HepG2 (cell line): Measurements from ENCODE around the gene MYCT1. TPM values are rescaled to one million over a fixed set of nuclear protein-coding genes. Genes with fewer than 3 reads are reported as not detected.

Source experiments
- ATAC-seq: fragments of 200-7000 bp; cut with Tn5 transposase; 3 replicates; pipeline ENCODE4 v1.9.1; 2020; ENCODE audit warnings: mild to moderate bottlenecking, moderate library complexity
- BruUV-seq: library from RNA; stranded (reverse); fragments of 400-500 nt; replicated peaks from 2 replicates; lab custom pipeline; 2021; lab: Mats Ljungman, UMichigan
- CTCF ChIA-PET: fragments of 300-600 bp; formaldehyde crosslinking; extraction: SDS; loops from one replicate; lab custom pipeline; 2021; ENCODE audit warnings: low total read pairs, inconsistent platforms, low intra/inter-chr PET ratio; lab: Yijun Ruan, JAX
- POLR2A ChIA-PET: fragments of 350-600 bp; sonication (Branson Sonifier 250); formaldehyde crosslinking; loops from one replicate; lab custom pipeline; 2020; ENCODE audit warnings: antibody characterized with exemption, inconsistent platforms; lab: Yijun Ruan, JAX
- DNase-seq: peaks from one replicate; pipeline ENCODE4 v3.0.0-alpha.2; 2015; ENCODE audit warnings: low spot score
- FAIRE-seq: peaks from 3 replicates; lab custom pipeline; 2011; peaks lifted over from hg19 to GRCh38; lab: Jason Lieb, UNC
- H2AFZ ChIP-seq: one replicate; pipeline ENCODE4 v1.6.1; 2011; ENCODE audit warnings: low read length, inconsistent platforms
- H3K27ac ChIP-seq: fragments of 300-600 bp; 3 replicates; pipeline ENCODE4 v1.8.0; 2011; ENCODE audit warnings: mixed run types, mild to moderate bottlenecking, mixed read lengths, low read length, inconsistent platforms; ENCODE audit not compliant: insufficient read depth; ENCODE audit errors: extremely low read length
- H3K27me3 ChIP-seq, 2 experiments: fragments of 200-600 bp in 1 of 2; 2 replicates in 1 of 2; 3 replicates in 1 of 2; pipeline versions ENCODE4 v1.6.0 to v1.8.0; 2011; ENCODE audit warnings: low read length in 2 of 2, mild to moderate bottlenecking in 2 of 2, moderate library complexity in 2 of 2, inconsistent platforms in 1 of 2; ENCODE audit not compliant: insufficient read depth in 2 of 2, control insufficient read depth in 1 of 2
- H3K36me3 ChIP-seq, 2 experiments: fragments of 200-600 bp in 1 of 2; replicated peaks in 1 of 2; 2 replicates in 1 of 2; 3 replicates in 1 of 2; pipeline versions ENCODE4 v1.5.1 to v1.8.0; 2011; ENCODE audit warnings: low read length in 2 of 2, inconsistent platforms in 1 of 2; ENCODE audit not compliant: insufficient read depth in 2 of 2, control insufficient read depth in 1 of 2
- H3K4me1 ChIP-seq: 2 replicates; pipeline ENCODE4 v1.5.1; 2012; ENCODE audit warnings: low read length, inconsistent platforms; ENCODE audit not compliant: insufficient read depth
- H3K4me2 ChIP-seq: 2 replicates; pipeline ENCODE4 v1.6.0; 2011; ENCODE audit warnings: low read depth, low read length, inconsistent platforms
- H3K4me3 ChIP-seq, 3 experiments: fragments of 200-600 bp in 1 of 3; sonication (generic), shearing (Covaris generic) in 1 of 3; replicated peaks in 1 of 3; 2 replicates each; pipeline ENCODE4 v1.5.1; 2011 to 2016; ENCODE audit warnings: low read length in 3 of 3, inconsistent platforms in 2 of 3, low read depth in 2 of 3, mild to moderate bottlenecking in 2 of 3, control low read depth in 1 of 3, mixed read lengths in 1 of 3; ENCODE audit not compliant: insufficient read depth in 1 of 3
- H3K79me2 ChIP-seq: one replicate; pipeline ENCODE4 v1.6.1; 2011; ENCODE audit warnings: low read length, inconsistent platforms; ENCODE audit not compliant: insufficient read depth
- H3K9ac ChIP-seq: 2 replicates; pipeline ENCODE4 v1.6.0; 2011; ENCODE audit warnings: mild to moderate bottlenecking, low read depth, low read length, inconsistent platforms; ENCODE audit not compliant: insufficient read depth
- H3K9me3 ChIP-seq: 2 replicates; pipeline ENCODE4 v1.5.1; 2012; ENCODE audit warnings: mild to moderate bottlenecking, low read length
- H4K20me1 ChIP-seq: 2 replicates; pipeline ENCODE4 v1.6.0; 2011; ENCODE audit warnings: inconsistent platforms, mild to moderate bottlenecking, low read length, moderate library complexity; ENCODE audit not compliant: insufficient read depth
- CEBPG ChIP-seq: IDR thresholded peaks from 2 replicates; pipeline ENCODE4 v1.6.1; 2016
- FOXK2 ChIP-seq: fragments of 450-650 bp; IDR thresholded peaks from 2 replicates; pipeline ENCODE4 v1.6.1; 2016
- HDAC2 ChIP-seq: sonication (generic); formaldehyde crosslinking; IDR thresholded peaks from 2 replicates; pipeline ENCODE4 v1.4.0; 2020; ENCODE audit warnings: missing genetic modification reagents
- KLF11 ChIP-seq: IDR thresholded peaks from 2 replicates; pipeline ENCODE4 v1.6.1; 2016; ENCODE audit warnings: missing compliant biosample characterization
- KLF9 ChIP-seq: IDR thresholded peaks from 2 replicates; pipeline ENCODE4 v1.6.1; 2016; ENCODE audit warnings: low read depth
- TCF7 ChIP-seq: sonication (generic); IDR thresholded peaks from 2 replicates; pipeline ENCODE4 v1.6.1; 2016; ENCODE audit warnings: antibody characterized with exemption, low read depth
- ZNF549 ChIP-seq: sonication (generic); formaldehyde crosslinking; IDR thresholded peaks from 2 replicates; pipeline ENCODE4 v1.5.0; 2020; ENCODE audit warnings: missing genetic modification reagents
- ZNF564 ChIP-seq: sonication (generic); formaldehyde crosslinking; IDR thresholded peaks from 2 replicates; pipeline ENCODE4 v1.8.1; 2023; ENCODE audit warnings: mild to moderate bottlenecking, missing genetic modification reagents
- ZNF605 ChIP-seq: sonication (generic); formaldehyde crosslinking; IDR thresholded peaks from 2 replicates; pipeline ENCODE4 v1.8.0; 2022; ENCODE audit warnings: mild to moderate bottlenecking, missing genetic modification reagents
- WGBS: methylation state at CpG from one replicate; pipeline ENCODE4 v1.1.6; 2017; ENCODE audit warnings: low lambda C conversion rate; 5-methylcytosine and 5-hydroxymethylcytosine counted together
- in situ Hi-C: cut with HindIII; loops from 2 replicates; pipeline ENCODE4 v1.10.0; 2017; ENCODE audit warnings: low pct_unique_long_range_greater_than_20kb; ENCODE audit not compliant: extremely low pct_ligation_motif_present
- intact Hi-C: fragments of 100-400 bp; cut with micrococcal nuclease; formaldehyde crosslinking; loops from one replicate; pipeline ENCODE4 v1.10.0; 2022; ENCODE audit not compliant: unreplicated experiment
- polyA plus RNA-seq, 8 experiments: library from polyadenylated mRNA; depleted of rRNA in 3 of 8; stranded (reverse) in 7 of 8; unstranded in 1 of 8; fragments of >200 nt; fragmentation: Illumina TruSeq in 4 of 8; extraction: Trizol in 4 of 8; gene quantifications; 2 replicates each; pipeline versions ENCODE4 v1.2.1 to v1.2.3, GENCODE V29; 2011 to 2016; ENCODE audit warnings: low read depth in 4 of 8, missing spikeins in 1 of 8, mixed read lengths in 1 of 8; ENCODE audit not compliant: insufficient read depth in 1 of 8
- total RNA-seq, 5 experiments: library from RNA; depleted of rRNA; stranded (reverse); fragments of >200 nt; fragmentation: Illumina TruSeq; extraction: Trizol; gene quantifications; 2 replicates each; pipeline ENCODE4 v1.2.3, GENCODE V29; 2016; ENCODE audit warnings: low read depth in 1 of 5
- TF ChIP-seq, protein P1 (sequence below): sonication (generic); formaldehyde crosslinking; conservative IDR thresholded peaks from 2 replicates; pipeline ENCODE4 v1.5.0; 2020; ENCODE audit warnings: missing genetic modification reagents

The MYCT1 gene
- total and polyA plus RNA-seq, 2 of the 13 experiments (the other 11 are each of a cell fraction or from before 2014, with no cell fraction given) = not detected

DNA sequence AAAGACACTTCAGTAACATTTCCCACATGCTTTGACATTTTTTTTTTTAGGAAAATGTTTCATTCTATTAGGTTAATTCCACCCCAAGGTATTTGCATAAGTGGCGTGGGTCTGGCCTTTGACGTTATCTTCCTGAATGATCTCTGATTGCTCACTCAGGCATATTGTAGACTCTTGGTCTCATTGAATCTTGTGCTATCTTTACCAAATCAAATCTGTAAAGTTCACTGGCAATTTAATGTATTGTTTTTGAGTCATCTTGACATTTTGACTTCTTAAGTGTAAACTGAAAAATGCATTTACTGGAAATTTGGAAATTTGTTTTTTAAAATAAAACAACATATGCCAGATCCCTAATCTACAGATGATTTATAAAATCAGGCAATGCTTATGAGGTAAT is 36.9 kb downstream of the MYCT1 start:
- Histone ChIP-seq H3K9me3 (no peaks in the 10 kb centered on the region), H3K36me3 (no peaks in the 10 kb centered on the region), H3K9ac (no peak overlapping the region), H3K79me2 (no peaks in the 10 kb centered on the region), H4K20me1 (no peaks in the 10 kb centered on the region), H3K4me1 (no peaks in the 10 kb centered on the region), H2AFZ (no peak overlapping the region), H3K27ac (no peak overlapping the region), H3K4me2 (no peak overlapping the region), H3K27me3 (no peaks in the 10 kb centered on the region), H3K4me3 (no peak overlapping the region)
- in situ Hi-C loops (no loop called here), intact Hi-C loops (no loop called here)
- no peak for FAIRE-seq
- ChIA-PET CTCF (no interaction called here), POLR2A (no interaction called here)
- WGBS = 1% methylated on average over 2 of the region's 2 CpGs
- DNase-seq = no peak
- no peak for ATAC-seq
- TF ChIP-seq FOXK2 (no peak), KLF9 (no peak), ZNF564 (no peak)
- BruUV-seq = no TSS peak

DNA sequence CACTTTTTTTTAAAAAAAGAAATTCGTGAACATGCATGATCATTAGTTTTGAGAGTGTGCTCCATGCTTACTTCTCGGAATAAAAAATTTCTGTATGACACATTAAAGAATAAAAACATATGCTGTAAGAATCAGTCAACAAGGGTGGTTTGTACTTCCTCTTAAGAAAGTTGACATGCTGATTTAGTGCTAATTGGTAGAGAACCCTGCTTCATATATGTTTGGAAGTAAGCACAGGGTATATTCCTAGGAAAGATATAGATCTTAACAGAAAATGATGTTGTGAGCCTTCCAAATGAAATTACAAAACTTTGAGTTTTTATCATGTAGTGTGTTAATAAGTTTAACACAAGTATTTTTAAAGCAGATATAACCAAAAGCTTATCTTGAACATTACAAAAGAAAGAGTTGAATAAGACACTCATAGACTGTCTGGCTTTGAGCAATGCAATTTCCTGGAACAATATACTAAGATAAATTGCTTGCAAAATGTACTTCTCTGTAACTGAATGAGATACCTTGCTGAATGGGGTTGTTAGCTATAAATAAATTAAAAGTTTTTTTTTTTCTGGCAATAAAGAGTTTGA is 39.1 kb downstream of the MYCT1 start:
- no peak overlapping the region for H3K4me3 ChIP-seq
- ChIA-PET POLR2A (no interaction called here), CTCF (no interaction called here)
- DNase-seq (no peak), FAIRE-seq (no peak), ATAC-seq (no peak)
- no peaks in the 10 kb centered on the region for H4K20me1 ChIP-seq
- in situ Hi-C loops = no loop called here
- H3K79me2 ChIP-seq = no peaks in the 10 kb centered on the region
- no peak overlapping the region for H3K4me2 ChIP-seq
- TF ChIP-seq KLF11 (CRISPR knock-in tag) (no peak), CEBPG (CRISPR knock-in tag) (no peak), TCF7 (no peak), ZNF549 (CRISPR knock-in tag) (no peak), ZNF605 (CRISPR knock-in tag) (no peak), HDAC2 (CRISPR knock-in tag) (no peak)
- TF ChIP-seq, protein P1, sequence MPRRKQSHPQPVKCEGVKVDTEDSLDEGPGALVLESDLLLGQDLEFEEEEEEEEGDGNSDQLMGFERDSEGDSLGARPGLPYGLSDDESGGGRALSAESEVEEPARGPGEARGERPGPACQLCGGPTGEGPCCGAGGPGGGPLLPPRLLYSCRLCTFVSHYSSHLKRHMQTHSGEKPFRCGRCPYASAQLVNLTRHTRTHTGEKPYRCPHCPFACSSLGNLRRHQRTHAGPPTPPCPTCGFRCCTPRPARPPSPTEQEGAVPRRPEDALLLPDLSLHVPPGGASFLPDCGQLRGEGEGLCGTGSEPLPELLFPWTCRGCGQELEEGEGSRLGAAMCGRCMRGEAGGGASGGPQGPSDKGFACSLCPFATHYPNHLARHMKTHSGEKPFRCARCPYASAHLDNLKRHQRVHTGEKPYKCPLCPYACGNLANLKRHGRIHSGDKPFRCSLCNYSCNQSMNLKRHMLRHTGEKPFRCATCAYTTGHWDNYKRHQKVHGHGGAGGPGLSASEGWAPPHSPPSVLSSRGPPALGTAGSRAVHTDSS = no peak
- no peak overlapping the region for H3K27ac ChIP-seq
- BruUV-seq = no TSS peak
- no peaks in the 10 kb centered on the region for H3K9me3 ChIP-seq
- no peaks in the 10 kb centered on the region for H3K36me3 ChIP-seq
- 3% methylated on average over 2 of the region's 2 CpGs for WGBS
- no peak overlapping the region for H2AFZ ChIP-seq
- H3K4me1 ChIP-seq = no peaks in the 10 kb centered on the region
- H3K9ac ChIP-seq = no peak overlapping the region
- H3K27me3 ChIP-seq = no peaks in the 10 kb centered on the region
- intact Hi-C loops = no loop called here
